ENCODE measurements around the gene TICAM2. TPM values are rescaled to one million over a fixed set of nuclear protein-coding genes. Genes with fewer than 3 reads are reported as not detected.
"Not testable (repeated sequence)": the region's sequence is repeated elsewhere in the genome, so short reads cannot be mapped to it uniquely, and the experiment has no call there.

TICAM2 gene
- polyA plus RNA-seq (ENCODE audit: insufficient read length in 4 of 4) = 1 to 10 TPM; 1.7 to 8.0 (median 2.7) TPM

DNA sequence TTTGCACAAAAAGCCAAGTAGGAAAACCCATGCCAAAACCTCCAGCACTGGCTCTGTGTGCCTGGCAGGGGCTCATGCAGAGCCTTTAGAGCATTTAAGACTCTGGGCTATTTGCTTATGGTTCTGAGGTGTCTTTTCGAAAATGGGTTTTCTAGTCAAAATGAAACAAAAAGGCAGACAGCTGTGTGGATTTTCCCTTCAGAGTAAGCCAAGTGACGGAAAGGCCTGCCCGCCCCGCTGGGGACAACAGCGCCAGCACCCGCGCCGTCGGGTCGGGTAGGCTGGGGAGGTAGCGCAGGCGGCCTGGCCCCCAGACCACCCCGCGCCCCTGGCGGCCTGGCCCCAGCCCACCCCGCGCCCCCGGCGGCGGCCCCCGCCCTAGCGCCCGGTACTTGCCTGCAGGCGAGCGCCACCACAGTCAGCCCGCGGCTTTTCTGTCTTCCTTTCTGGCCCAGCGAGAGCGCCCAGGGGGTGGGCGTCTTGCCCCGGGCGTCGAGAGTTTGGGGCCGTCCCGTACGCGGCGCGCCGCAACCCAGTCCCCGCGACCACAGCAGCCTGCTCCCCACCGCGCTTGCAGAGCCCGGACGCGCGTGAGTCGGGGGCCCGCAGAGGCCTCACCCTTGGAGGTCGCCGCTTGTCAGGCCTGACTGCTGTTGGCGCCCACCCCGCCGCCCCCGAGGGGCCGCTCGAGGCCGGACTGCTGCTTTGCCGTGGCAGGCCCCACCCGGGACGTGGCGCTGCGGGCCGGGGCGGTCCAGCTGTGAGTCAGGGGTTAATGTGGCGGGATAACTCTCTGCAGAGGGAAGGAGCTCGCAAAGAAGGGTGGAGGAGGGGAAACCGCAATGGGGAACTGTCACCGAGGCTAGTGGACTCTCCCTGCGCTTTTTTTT is at the start of gene TICAM2:
Gene TICAM2 (minus strand): TSS at position 779 of the 890 bp plus-strand sequence. CDS start 21,223 bp downstream, outside the sequence.
- DNase-seq (ENCODE audit: low read depth in 4 of 4, low spot score in 3 of 4) = no peak

DNA sequence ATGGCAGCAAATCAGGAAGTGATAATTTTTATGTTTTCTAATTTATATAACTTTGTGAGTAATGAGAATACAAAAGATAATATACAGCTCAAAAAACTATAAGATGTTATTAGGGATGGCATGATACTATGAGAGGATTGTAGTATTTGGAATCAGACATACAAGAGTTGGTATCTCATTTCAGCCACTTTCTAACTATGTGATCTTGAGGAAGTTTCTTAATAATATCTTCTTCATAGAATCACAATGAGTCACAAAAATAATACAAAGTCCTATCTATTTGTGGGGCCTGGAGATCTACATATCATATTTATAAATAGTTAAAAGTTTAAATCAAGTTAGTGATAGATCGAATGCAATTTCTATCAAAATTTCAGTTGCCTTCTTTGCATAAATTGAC is 47.3 kb upstream of the TICAM2 start:
- no peak for DNase-seq (ENCODE audit: low read depth in 4 of 4, low spot score in 3 of 4)

DNA sequence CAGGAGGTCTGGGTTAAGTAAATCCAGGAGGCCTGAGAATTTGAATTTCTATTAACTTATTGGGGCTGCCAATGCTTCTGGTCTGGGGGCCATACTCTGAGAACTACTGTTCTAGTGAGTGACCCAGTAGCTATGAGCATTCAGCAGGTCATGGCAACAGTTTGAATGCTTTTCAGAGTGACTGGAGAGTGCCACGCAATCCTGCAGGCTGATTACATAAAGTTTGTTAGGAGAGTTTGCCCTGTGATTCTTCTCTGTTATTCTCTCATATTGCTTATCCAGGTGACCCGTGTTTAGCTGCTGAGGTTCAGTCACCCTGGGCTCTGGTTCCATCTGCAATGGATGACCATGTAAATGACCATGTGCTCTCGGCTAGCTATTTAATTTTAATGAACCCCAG is 45.8 kb upstream of the TICAM2 start:
- no peak for DNase-seq (ENCODE audit: low read depth in 4 of 4, low spot score in 3 of 4)

DNA sequence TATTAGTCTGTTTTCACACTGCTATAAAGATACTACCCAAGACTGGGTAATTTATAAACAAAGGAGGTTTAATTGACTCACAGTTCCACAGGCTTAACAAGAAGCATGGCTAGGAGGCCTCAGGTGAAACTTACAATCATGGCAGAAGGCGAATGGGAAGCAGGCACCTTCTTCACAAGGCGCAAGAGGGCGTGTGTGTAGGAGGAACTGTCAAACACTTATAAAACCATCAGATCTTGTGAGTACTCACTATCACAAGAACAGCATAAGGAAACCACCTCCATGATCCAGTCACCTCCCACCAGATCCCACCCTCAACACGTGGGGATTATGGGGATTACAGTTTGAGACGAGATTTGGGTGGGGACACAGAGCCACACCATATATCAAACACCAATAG is 43.1 kb upstream of the TICAM2 start:
- not testable (repeated sequence) for DNase-seq (ENCODE audit: low read depth in 4 of 4, low spot score in 3 of 4)

DNA sequence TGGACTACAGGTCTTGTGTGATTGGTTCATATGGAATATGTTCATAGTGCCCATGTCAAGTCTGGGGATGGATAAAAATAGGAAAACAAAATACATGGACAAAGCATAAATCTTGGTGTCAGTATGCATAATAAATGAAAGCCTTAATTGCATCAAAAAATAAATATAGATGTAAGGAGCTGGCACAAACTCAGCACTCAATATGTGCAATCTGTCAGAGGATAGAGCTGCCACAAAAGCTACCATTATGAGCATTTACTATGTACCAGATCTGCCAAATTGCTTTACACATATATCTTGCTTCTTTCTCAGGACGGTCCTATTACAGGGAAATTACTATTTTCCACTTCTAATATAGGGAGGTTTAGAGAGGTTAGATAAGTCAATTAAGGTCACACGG is 41.8 kb upstream of the TICAM2 start:
- DNase-seq (ENCODE audit: low read depth in 4 of 4, low spot score in 3 of 4) = no peak

DNA sequence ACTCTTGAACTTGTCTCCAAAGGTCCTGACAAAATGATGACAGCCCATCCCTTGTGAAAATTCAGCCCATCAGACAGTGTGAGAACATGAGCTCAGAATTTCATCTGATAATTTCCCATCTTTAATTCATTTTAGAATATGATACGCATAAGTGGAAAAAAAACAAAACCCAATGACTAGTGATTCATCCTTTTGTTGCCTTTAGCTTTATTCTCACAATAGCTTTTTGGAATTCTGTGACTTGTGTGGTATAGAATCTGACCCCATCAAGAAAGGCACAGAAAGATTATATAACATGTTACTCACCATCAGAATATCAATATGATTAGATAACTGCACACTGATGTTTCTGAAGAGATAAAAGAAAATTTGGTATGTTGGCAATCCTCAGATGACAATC is 39.7 kb upstream of the TICAM2 start:
- DNase-seq (ENCODE audit: low read depth in 4 of 4, low spot score in 3 of 4) = no peak

DNA sequence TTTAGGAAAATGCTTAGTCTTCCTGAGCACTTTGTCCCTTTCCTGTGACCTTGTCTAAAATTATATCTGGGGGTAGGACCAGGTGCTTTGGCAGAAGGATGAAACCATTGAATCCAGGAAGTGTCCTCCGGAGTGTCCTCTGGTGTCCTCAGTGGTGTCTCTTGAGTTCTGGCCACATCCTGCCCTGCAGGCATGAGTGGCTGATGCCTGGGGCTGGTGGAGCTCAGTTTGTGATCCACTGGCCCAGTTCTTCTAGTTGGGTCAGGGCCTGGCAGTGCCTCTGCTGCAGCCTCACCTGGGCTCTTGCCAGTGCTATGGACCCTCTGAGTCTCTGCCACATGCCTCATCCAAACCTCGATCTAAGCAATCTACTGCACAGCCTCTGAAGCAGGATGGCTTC is 38.0 kb upstream of the TICAM2 start:
- no peak for DNase-seq (ENCODE audit: low read depth in 4 of 4, low spot score in 3 of 4)

DNA sequence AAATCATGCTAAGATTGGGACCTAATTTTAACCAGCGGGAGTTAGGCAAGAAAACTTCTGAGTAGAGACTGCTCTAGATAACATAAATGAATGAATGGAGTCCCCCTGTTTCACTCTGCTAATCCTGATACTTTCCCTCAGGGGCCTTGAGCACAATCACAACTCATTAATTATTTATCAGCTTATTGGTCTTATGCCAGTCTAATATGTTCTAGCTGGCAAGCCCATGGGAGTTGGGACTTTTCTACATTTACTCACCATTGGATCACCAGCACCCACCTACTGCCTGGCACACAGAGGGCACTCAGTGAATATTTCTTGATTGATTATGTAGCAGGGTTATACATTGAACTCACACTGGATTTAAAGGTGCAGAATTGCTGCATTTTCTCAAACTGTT is 37.1 kb upstream of the TICAM2 start:
- DNase-seq (ENCODE audit: low read depth in 4 of 4, low spot score in 3 of 4) = no peak

GRCh38 chr5:115637507-115637906 is 35.2 kb upstream of the TICAM2 start:
- DNase-seq (ENCODE audit: low read depth in 4 of 4, low spot score in 3 of 4) = no peak

DNA sequence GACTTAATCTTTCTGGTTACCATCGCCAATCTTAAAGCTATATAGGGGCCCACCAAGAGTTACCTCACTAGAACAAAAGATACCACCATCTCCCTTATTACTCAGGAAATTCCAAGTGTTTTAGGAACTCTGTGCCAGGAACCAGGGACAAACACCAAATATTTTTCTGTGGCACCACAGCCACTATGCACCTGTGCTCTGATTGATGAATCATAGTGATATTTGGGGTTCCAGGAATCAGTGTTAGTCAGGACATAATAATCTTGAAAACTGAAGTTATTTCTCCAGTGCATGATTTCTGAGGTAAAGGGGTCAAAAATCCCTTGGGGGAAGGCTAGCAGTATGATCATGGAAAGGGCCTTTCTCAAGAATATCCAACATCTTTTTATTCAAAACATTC is 33.7 kb upstream of the TICAM2 start:
- DNase-seq (ENCODE audit: low read depth in 4 of 4, low spot score in 3 of 4) = no peak

DNA sequence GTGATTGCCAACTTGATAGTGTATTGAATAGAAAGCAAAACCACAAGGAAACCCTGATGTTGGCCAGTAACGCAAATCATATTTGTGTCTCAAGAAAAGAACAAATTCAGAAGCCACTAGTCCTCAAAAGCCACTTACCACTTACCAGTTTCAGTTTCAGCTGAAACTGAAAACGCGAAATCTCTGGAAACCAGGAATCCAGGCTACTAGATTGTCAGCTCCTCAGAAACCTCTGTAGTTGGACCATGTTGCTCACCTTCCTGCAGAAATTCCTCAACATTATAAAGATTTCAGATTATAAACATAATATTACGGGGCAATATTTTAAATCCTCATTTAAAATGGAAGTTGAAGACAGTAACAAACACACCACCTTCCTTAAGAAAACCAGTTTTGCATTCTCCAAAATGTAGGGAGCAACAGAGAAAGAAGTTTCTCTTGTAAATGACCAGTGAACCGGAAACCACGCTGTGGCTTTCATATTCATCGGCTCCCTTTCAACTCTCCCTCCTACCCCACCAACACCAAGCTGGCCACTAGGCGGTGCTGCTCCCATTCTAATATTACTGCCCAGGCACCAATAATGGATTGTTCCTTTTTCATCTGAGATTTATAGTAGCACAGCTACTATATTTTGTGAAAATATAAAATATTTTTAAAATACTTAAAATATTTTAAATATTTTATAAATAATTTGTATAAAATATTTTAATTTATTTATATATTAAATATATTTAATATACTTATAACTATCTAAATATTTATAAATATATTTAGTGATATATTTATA is 32.3 kb upstream of the TICAM2 start:
- DNase-seq (ENCODE audit: low read depth in 4 of 4, low spot score in 3 of 4) = peak; percentile 51 to 69 (median 63)

GRCh38 chr5:115629903-115630302 is 27.6 kb upstream of the TICAM2 start:
- DNase-seq (ENCODE audit: low read depth in 4 of 4, low spot score in 3 of 4) = no peak

- no peak for DNase-seq (ENCODE audit: low read depth in 4 of 4, low spot score in 3 of 4)
Measured at GRCh38 chr5:115627295-115627865, 25.1 kb upstream of the TICAM2 start.

- peak in 1 of 4 donors; percentile 22 for DNase-seq (ENCODE audit: low read depth in 4 of 4, low spot score in 3 of 4)
Measured at GRCh38 chr5:115626445-115626823, 24.2 kb upstream of the TICAM2 start.

- peak; percentile 93 to 95 (median 94) for DNase-seq (ENCODE audit: low read depth in 4 of 4, low spot score in 3 of 4)
Measured at GRCh38 chr5:115625579-115626444, 23.5 kb upstream of the TICAM2 start, which contains the start of gene TMED7. Gene TMED7, minus strand, starts transcription at chr5:115626036. Its CDS starts 244 bp downstream, at chr5:115625792.

GRCh38 chr5:115624994-115625393 is 22.7 kb upstream of the TICAM2 start:
- DNase-seq (ENCODE audit: low read depth in 4 of 4, low spot score in 3 of 4) = no peak

DNA sequence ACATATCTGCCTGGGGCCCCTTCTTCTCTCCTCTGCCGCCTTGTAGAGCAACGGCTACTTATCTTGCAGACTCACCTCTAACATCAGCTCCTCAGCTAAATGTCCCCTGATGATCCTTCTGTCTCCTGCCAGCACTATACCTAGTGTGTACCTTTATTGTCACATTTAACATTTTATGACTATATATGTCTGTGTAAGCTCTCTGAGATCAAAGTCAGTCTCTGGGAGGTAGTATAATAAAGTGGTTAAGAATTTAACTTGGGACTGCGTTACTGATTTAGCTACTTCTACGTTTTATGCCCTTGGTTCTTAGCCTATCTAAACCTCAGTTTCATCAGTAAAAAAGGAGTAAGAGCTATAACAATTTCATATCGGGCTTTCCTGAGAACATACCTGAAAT is 21.4 kb upstream of the TICAM2 start:
- no peak for DNase-seq (ENCODE audit: low read depth in 4 of 4, low spot score in 3 of 4)

- DNase-seq (ENCODE audit: low read depth in 4 of 4, low spot score in 3 of 4) = no peak
Measured at GRCh38 chr5:115621365-115621900, 19.2 kb upstream of the TICAM2 start.

GRCh38 chr5:115616892-115617291 is 14.6 kb upstream of the TICAM2 start:
- DNase-seq (ENCODE audit: low read depth in 4 of 4, low spot score in 3 of 4) = no peak

GRCh38 chr5:115616472-115616871 is 14.2 kb upstream of the TICAM2 start:
- DNase-seq (ENCODE audit: low read depth in 4 of 4, low spot score in 3 of 4) = no peak

All from left renal pelvis (tissue), 4 donors.